GM12878 (cell line): ENCODE data around the gene CREBBP. TPM values are rescaled to one million over a fixed set of nuclear protein-coding genes. Genes with fewer than 3 reads are reported as not detected.
A peak's percentile ranks its signal among the peaks of the same experiment; 100 is the strongest.

ENCODE experiments used
- ATAC-seq: fragments of 200-7000 bp; cut with Tn5 transposase; 3 replicates; pipeline ENCODE4 v1.9.1; 2020; ENCODE audit warnings: mild to moderate bottlenecking, moderate library complexity
- BruUV-seq: library from RNA; stranded (reverse); fragments of 400-500 nt; replicated peaks from 2 replicates; lab custom pipeline; 2021; lab: Mats Ljungman, UMichigan
- CTCF ChIA-PET: fragments of 300-600 bp; sonication (Branson Sonifier 250); formaldehyde crosslinking; extraction: SDS; loops from one replicate; lab custom pipeline; 2021; ENCODE audit warnings: inconsistent platforms; lab: Yijun Ruan, JAX
- POLR2A ChIA-PET: fragments of 350-600 bp; formaldehyde crosslinking; extraction: SDS; loops from one replicate; lab custom pipeline; 2021; ENCODE audit warnings: inconsistent platforms; lab: Charles Lee
- RAD21 ChIA-PET: fragments of 300-600 bp; sonication (Branson Sonifier 250); formaldehyde crosslinking; loops from one replicate; lab custom pipeline; 2023; ENCODE audit warnings: antibody characterized with exemption; ENCODE audit not compliant: unreplicated experiment; lab: Charles Lee
- SMC1A ChIA-PET: fragments of 300-600 bp; sonication (Branson Sonifier 250); formaldehyde crosslinking; loops from one replicate; lab custom pipeline; 2023; ENCODE audit not compliant: unreplicated experiment, uncharacterized antibody; lab: Charles Lee
- DNase-seq: peaks from one replicate; pipeline ENCODE4 v3.0.0-alpha.2; 2011; ENCODE audit warnings: low read depth, low spot score
- FAIRE-seq: peaks from 3 replicates; lab custom pipeline; 2011; peaks lifted over from hg19 to GRCh38; lab: Jason Lieb, UNC
- H2AFZ ChIP-seq: 2 replicates; pipeline ENCODE4 v1.6.0; 2011; ENCODE audit warnings: low read depth, low read length, control low read depth; ENCODE audit not compliant: control insufficient read depth
- H3K27ac ChIP-seq: 2 replicates; pipeline ENCODE4 v1.5.1; 2011; ENCODE audit warnings: control low read depth; ENCODE audit not compliant: control insufficient read depth, insufficient read depth
- H3K27me3 ChIP-seq, 2 experiments: replicated peaks in 1 of 2; 2 replicates each; pipeline versions ENCODE4 v1.6.0 to v1.6.1; 2011; ENCODE audit warnings: low read length in 1 of 2; ENCODE audit not compliant: control insufficient read depth in 2 of 2, insufficient read depth in 2 of 2
- H3K36me3 ChIP-seq, 2 experiments: 2 replicates each; pipeline ENCODE4 v1.5.1; 2011; ENCODE audit warnings: low read length in 1 of 2; ENCODE audit not compliant: control insufficient read depth in 2 of 2, insufficient read depth in 2 of 2
- H3K4me1 ChIP-seq: 2 replicates; pipeline ENCODE4 v1.6.1; 2011; ENCODE audit warnings: mild to moderate bottlenecking, low read length, moderate library complexity, mixed read lengths; ENCODE audit not compliant: control insufficient read depth, insufficient read depth
- H3K4me2 ChIP-seq: 2 replicates; pipeline ENCODE4 v1.6.0; 2011; ENCODE audit warnings: control low read depth; ENCODE audit not compliant: control insufficient read depth, insufficient read depth
- H3K4me3 ChIP-seq: fragments of 200-600 bp; sonication (generic); 2 replicates; pipeline ENCODE4 v1.5.1; 2016
- H3K79me2 ChIP-seq: 2 replicates; pipeline ENCODE4 v1.6.0; 2011; ENCODE audit warnings: low read length; ENCODE audit not compliant: control insufficient read depth, insufficient read depth
- H3K9ac ChIP-seq: 2 replicates; pipeline ENCODE4 v1.8.0; 2011; ENCODE audit warnings: low read length, control low read depth, mixed read lengths; ENCODE audit not compliant: control insufficient read depth, insufficient read depth
- H3K9me3 ChIP-seq: replicated peaks from 3 replicates; pipeline ENCODE4 v1.5.1; 2011; ENCODE audit warnings: mild to moderate bottlenecking, low read length; ENCODE audit not compliant: control insufficient read depth, insufficient read depth
- H4K20me1 ChIP-seq: 2 replicates; pipeline ENCODE4 v1.6.0; 2011; ENCODE audit not compliant: control insufficient read depth, insufficient read depth
- BRCA1 ChIP-seq: IDR thresholded peaks from 2 replicates; pipeline ENCODE4 v1.6.1; 2011; ENCODE audit warnings: low read depth, low read length, improper control_type of control experiment
- CBFB ChIP-seq: IDR thresholded peaks from 2 replicates; pipeline ENCODE4 v1.6.1; 2016; ENCODE audit warnings: antibody characterized with exemption, low read depth
- HCFC1 ChIP-seq: fragments of 150-350 bp; IDR thresholded peaks from 2 replicates; pipeline ENCODE4 v1.6.1; 2014; ENCODE audit warnings: low read length
- POLR2A ChIP-seq: IDR thresholded peaks from 2 replicates; pipeline ENCODE4 v1.6.1; 2011; ENCODE audit warnings: low read depth, mild to moderate bottlenecking, low read length
- ZBED1 ChIP-seq: IDR thresholded peaks from 2 replicates; pipeline ENCODE4 v1.6.1; 2016; ENCODE audit warnings: borderline replicate concordance
- WGBS: methylation state at CpG from one replicate; pipeline ENCODE4 v1.1.6; 2016; ENCODE audit warnings: low lambda C conversion rate; ENCODE audit not compliant: insufficient replicate concordance, insufficient coverage; ENCODE audit errors: missing lambda C conversion rate; 5-methylcytosine and 5-hydroxymethylcytosine counted together
- in situ Hi-C: fragments of 300-500 bp; cut with MboI; formaldehyde crosslinking; loops from 9 replicates; pipeline ENCODE4 v1.14.3; 2018; ENCODE audit warnings: mixed read lengths
- intact Hi-C: fragments of 100-400 bp; cut with micrococcal nuclease; formaldehyde crosslinking; loops from one replicate; pipeline ENCODE4 v1.14.2; 2022; ENCODE audit not compliant: unreplicated experiment
- polyA plus RNA-seq, 11 experiments: library from polyadenylated mRNA; depleted of rRNA in 4 of 11; unstranded in 6 of 11; stranded (reverse) in 5 of 11; fragments of >200 nt; fragmentation: Nextera tagmentation in 4 of 11; fragmentation: Illumina TruSeq in 1 of 11; extraction: Ambion mirVana in 4 of 11; extraction: Trizol in 1 of 11; gene quantifications; 1 replicate in 1 of 11; 2 replicates in 10 of 11; pipeline versions ENCODE4 v1.2.1 to v1.2.3, GENCODE V29; 2011 to 2016; ENCODE audit warnings: inconsistent platforms in 2 of 11, missing spikeins in 2 of 11, low read depth in 1 of 11
- total RNA-seq, 4 experiments: library from RNA; depleted of rRNA in 3 of 4; stranded (reverse); fragments of >200 nt in 3 of 4; fragmentation: Illumina TruSeq in 1 of 4; extraction: Trizol in 1 of 4; gene quantifications; 2 replicates each; pipeline versions ENCODE4 v1.2.1 to v1.2.3, GENCODE V29; 2013 to 2021
- TF ChIP-seq, protein P1 (sequence below): fragments of 450-650 bp; IDR thresholded peaks from 2 replicates; pipeline ENCODE4 v1.6.1; 2017; ENCODE audit warnings: mild to moderate bottlenecking, moderate library complexity
- TF ChIP-seq, protein P2 (sequence below): IDR thresholded peaks from 2 replicates; pipeline ENCODE4 v1.6.1; 2011; ENCODE audit warnings: borderline replicate concordance, low read depth, mild to moderate bottlenecking, moderate library complexity, mixed read lengths, low read length; ENCODE audit not compliant: insufficient read depth; ENCODE audit errors: extremely low read length

CREBBP gene
- total and polyA plus RNA-seq, 10 of the 15 experiments (the other 5 are each of a cell fraction or from before 2014, with no cell fraction given) = 3.4 to 32.7 (median 7.9) TPM

DNA sequence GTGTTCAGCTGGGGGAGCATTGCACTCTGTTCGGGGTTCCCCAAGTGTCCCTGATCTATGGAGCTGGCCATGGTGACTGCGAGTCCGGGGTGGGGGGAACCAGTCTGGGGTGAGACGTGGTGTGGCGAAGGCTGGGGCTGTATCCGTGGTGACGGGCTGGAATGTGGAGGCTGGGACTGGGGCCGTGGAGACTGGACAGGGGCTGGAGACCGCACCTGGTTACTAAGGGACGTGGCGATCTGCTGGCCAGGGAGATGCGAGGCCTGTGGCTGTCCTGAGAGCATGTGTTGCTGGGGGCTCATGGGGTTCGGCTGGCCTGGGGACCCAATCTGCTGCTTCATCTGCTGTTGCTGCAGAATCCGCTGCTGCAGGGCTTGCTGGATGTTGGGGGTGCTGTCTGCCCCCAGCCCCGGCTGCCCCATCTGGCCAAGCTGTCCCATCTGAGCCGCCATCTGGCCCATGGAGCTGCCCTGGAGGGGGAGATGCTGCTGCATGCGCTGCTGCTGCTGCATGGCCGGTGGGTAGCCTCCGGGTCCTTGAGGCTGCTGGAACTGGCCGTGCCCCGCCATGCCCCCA, 152.6 kb downstream of the CREBBP start (continued):
- TF ChIP-seq, protein P1, sequence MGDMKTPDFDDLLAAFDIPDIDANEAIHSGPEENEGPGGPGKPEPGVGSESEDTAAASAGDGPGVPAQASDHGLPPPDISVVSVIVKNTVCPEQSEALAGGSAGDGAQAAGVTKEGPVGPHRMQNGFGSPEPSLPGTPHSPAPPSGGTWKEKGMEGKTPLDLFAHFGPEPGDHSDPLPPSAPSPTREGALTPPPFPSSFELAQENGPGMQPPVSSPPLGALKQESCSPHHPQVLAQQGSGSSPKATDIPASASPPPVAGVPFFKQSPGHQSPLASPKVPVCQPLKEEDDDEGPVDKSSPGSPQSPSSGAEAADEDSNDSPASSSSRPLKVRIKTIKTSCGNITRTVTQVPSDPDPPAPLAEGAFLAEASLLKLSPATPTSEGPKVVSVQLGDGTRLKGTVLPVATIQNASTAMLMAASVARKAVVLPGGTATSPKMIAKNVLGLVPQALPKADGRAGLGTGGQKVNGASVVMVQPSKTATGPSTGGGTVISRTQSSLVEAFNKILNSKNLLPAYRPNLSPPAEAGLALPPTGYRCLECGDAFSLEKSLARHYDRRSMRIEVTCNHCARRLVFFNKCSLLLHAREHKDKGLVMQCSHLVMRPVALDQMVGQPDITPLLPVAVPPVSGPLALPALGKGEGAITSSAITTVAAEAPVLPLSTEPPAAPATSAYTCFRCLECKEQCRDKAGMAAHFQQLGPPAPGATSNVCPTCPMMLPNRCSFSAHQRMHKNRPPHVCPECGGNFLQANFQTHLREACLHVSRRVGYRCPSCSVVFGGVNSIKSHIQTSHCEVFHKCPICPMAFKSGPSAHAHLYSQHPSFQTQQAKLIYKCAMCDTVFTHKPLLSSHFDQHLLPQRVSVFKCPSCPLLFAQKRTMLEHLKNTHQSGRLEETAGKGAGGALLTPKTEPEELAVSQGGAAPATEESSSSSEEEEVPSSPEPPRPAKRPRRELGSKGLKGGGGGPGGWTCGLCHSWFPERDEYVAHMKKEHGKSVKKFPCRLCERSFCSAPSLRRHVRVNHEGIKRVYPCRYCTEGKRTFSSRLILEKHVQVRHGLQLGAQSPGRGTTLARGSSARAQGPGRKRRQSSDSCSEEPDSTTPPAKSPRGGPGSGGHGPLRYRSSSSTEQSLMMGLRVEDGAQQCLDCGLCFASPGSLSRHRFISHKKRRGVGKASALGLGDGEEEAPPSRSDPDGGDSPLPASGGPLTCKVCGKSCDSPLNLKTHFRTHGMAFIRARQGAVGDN = no peak
- TF ChIP-seq BRCA1 = no peak

DNA sequence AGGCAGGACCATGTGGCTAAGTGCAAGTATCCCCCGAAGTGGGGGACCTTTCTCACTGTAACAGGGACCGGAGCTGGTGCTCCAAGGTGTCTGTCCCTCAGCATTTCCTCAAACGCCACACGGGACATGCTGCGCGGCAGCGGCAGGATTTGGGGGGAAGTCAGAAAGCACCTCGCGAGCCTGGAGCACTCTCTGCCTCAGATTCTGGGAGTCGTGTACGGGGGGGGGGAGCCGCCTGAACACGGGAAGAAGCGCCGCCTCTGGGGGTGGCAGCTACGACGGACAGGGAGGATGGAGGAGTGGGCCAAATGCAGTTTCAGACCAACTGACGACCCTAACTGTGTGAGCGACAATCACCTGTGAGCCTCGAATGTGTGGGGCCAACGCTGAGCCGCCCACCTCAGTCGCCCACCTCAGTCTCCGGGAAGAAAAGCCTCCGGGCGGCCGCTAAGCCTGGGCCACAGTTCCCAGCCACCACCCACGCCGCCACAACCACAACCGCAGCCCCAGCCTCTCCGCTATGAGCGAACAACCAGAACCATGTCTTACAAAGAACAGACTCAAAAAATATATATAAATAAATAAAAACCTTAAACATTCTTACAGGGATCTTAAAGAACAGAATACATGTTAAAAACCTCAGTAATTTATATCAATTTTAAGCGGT, 154.4 kb downstream of the CREBBP start:
- 98% methylated on average over 25 of the region's 33 CpGs for WGBS
- no peaks in the 10 kb centered on the region for H3K9me3 ChIP-seq
- FAIRE-seq = no peak
- RAD21 ChIA-PET = no interaction called here
- H3K36me3 ChIP-seq = peaks cover 8 to 31% of the 10 kb centered on the region in 2 experiments; a peak in 3 of 4 replicates
- CTCF ChIA-PET = interaction anchor here (0.6 kb wide), 2 partner anchors 149 to 499 kb away, joined by 3 to 4 read pairs; no protein-coding TSS in a partner anchor
- no peaks in the 10 kb centered on the region for H3K79me2 ChIP-seq
- POLR2A ChIA-PET = no interaction called here
- no peak overlapping the region for H3K4me2 ChIP-seq
- in situ Hi-C loops = no loop called here
- no peak for TF ChIP-seq ZBED1
- TF ChIP-seq CBFB = no peak
- TF ChIP-seq POLR2A = 0 out of 2 replicates have a peak, but pooled peaks have one; percentile 22
- no peak for TF ChIP-seq HCFC1
- TF ChIP-seq, protein P2, sequence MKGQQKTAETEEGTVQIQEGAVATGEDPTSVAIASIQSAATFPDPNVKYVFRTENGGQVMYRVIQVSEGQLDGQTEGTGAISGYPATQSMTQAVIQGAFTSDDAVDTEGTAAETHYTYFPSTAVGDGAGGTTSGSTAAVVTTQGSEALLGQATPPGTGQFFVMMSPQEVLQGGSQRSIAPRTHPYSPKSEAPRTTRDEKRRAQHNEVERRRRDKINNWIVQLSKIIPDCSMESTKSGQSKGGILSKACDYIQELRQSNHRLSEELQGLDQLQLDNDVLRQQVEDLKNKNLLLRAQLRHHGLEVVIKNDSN = no peak
- TF ChIP-seq, all 136 proteins: peak for 1
- Histone ChIP-seq H4K20me1 (no peaks in the 10 kb centered on the region), H2AFZ (no peak overlapping the region), H3K27me3 (no peaks in the 10 kb centered on the region), H3K27ac (no peak overlapping the region), H3K4me1 (no peaks in the 10 kb centered on the region), H3K9ac (no peak overlapping the region), H3K4me3 (no peak overlapping the region)
- intact Hi-C loops = no loop called here
- SMC1A ChIA-PET = no interaction called here
- DNase-seq (no peak), ATAC-seq (no peak)
- BruUV-seq = no TSS peak
